Measurements from ENCODE around the gene GRM8. TPM values are rescaled to one million over a fixed set of nuclear protein-coding genes. Genes with fewer than 3 reads are reported as not detected.
A peak's percentile ranks its signal among the peaks of the same experiment; 100 is the strongest.

Gene GRM8
- total and polyA plus RNA-seq, 8 donors = 0.25 to 2.8 (median 1.3) TPM; not detected in 4

DNA sequence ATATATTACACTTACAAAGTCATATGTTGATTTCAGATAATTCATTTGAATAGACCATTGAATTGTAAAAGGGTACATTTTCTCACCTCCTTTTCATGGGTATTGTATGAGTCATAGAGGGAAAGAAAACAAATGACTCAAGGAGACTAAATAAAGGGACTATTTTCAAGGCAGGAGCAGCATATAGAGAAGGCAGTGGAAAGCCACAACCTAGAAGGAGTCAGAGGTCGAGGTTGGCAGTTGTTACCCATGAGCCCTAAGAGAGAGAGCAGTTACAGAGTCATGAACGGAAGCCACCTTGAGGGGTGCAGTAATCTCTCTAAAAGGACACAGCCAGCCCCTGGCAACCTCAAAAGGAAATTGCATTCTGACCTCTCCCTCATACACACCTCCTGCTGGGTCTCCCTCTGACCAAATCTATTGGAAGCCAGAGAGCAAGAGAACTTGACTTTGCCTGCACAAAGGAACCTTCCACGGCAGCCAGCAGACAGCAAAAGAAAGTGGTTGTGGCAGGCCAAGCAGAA, 137.9 kb downstream of the GRM8 start:
- no peak overlapping the region for H3K27ac ChIP-seq

DNA sequence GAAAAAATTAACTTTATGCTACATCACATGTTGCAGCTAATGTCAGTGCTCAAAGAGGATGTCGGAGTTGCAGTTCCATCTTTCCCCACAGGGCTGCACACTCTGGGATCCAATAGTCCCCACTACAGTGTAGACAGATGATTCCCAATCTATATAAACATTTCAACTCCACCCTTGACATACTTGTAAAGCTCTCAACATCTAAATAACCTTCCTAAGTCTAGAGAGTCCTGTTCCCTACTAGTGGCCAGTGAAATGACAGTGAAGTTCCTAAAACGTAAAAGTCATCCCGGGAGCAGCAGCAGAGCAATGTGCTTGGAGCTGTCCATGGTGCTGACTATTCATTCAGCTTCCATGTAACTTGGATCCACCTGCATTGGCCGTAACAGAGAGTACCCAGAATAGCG, 145.1 kb downstream of the GRM8 start:
- 16 to 23% (median 19%) methylated on average over 5 of the region's 5 CpGs for WGBS, 5 donors
- intact Hi-C loops (cut with DNase I; ENCODE audit: low total_unique reads) = no loop called here

More for the DNA sequence above, 137.9 kb downstream of the GRM8 start:
- no peak for DNase-seq
- WGBS, 5 donors = 26 to 48% (median 38%) methylated on average over 3 of the region's 3 CpGs
- Histone ChIP-seq H3K4me1 (no peaks in the 10 kb centered on the region), H3K4me3 (no peak overlapping the region), H3K27me3 (peaks cover 0 to 2% (median 0%) of the 10 kb centered on the region in 3 donors), H3K9me3 (no peaks in the 10 kb centered on the region), H3K36me3 (no peaks in the 10 kb centered on the region)
- TF ChIP-seq EP300 (IDR thresholded peaks at IDR 0.05) (no peak), POLR2AphosphoS5 (IDR thresholded peaks at IDR 0.05) (no peak), POLR2A (IDR thresholded peaks at IDR 0.05) (no peak)
- TF ChIP-seq, protein P1, sequence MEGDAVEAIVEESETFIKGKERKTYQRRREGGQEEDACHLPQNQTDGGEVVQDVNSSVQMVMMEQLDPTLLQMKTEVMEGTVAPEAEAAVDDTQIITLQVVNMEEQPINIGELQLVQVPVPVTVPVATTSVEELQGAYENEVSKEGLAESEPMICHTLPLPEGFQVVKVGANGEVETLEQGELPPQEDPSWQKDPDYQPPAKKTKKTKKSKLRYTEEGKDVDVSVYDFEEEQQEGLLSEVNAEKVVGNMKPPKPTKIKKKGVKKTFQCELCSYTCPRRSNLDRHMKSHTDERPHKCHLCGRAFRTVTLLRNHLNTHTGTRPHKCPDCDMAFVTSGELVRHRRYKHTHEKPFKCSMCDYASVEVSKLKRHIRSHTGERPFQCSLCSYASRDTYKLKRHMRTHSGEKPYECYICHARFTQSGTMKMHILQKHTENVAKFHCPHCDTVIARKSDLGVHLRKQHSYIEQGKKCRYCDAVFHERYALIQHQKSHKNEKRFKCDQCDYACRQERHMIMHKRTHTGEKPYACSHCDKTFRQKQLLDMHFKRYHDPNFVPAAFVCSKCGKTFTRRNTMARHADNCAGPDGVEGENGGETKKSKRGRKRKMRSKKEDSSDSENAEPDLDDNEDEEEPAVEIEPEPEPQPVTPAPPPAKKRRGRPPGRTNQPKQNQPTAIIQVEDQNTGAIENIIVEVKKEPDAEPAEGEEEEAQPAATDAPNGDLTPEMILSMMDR (IDR thresholded peaks at IDR 0.05) = no peak
- intact Hi-C loops (cut with DNase I; ENCODE audit: low total_unique reads) = no loop called here

DNA sequence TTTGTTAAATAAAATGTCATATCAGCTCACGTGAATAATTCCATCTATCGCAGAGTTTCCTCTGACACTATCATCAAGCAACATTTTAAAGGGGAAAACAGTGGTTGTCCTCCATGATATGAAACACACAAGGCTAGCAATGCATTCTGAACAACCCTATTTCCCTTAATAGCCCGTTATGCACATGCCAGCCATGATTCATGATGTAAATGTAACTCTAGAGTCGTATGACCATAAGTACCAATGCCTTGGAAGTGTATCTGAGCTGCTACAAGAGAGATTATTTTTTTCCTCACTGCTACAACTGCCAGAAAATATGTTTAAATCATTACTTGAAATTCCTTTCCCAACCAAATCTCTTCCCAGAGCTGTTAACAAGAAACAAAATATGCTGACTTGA, 159.4 kb downstream of the GRM8 start:
- Histone ChIP-seq H3K4me1 (no peaks in the 10 kb centered on the region), H3K36me3 (no peaks in the 10 kb centered on the region), H3K4me3 (no peak overlapping the region), H3K27ac (no peak overlapping the region), H3K27me3 (no peaks in the 10 kb centered on the region), H3K9me3 (no peaks in the 10 kb centered on the region)
- intact Hi-C loops (cut with DNase I; ENCODE audit: low total_unique reads) = no loop called here
- TF ChIP-seq, protein P1 (IDR thresholded peaks at IDR 0.05) = no peak
- TF ChIP-seq EP300 (IDR thresholded peaks at IDR 0.05) (no peak), POLR2AphosphoS5 (IDR thresholded peaks at IDR 0.05) (no peak), POLR2A (IDR thresholded peaks at IDR 0.05) (no peak)
- WGBS, 5 donors = 67 to 76% (median 72%) methylated on average over 4 of the region's 4 CpGs
- DNase-seq = no peak

More for the DNA sequence above, 145.1 kb downstream of the GRM8 start:
- Histone ChIP-seq H3K27ac (no peak overlapping the region), H3K9me3 (peaks cover 0 to 4% (median 3%) of the 10 kb centered on the region in 4 donors), H3K4me1 (no peaks in the 10 kb centered on the region), H3K36me3 (no peaks in the 10 kb centered on the region), H3K4me3 (no peak overlapping the region), H3K27me3 (peaks cover 0 to 2% (median 0%) of the 10 kb centered on the region in 3 donors)
- DNase-seq = peak; percentile 36 to 88
- TF ChIP-seq POLR2AphosphoS5 (IDR thresholded peaks at IDR 0.05) (no peak), EP300 (IDR thresholded peaks at IDR 0.05) (no peak), POLR2A (IDR thresholded peaks at IDR 0.05) (no peak)
- TF ChIP-seq, protein P1 (IDR thresholded peaks at IDR 0.05) = peak in 5 of 7 experiments; percentile 23 to 37 (median 30)

DNA sequence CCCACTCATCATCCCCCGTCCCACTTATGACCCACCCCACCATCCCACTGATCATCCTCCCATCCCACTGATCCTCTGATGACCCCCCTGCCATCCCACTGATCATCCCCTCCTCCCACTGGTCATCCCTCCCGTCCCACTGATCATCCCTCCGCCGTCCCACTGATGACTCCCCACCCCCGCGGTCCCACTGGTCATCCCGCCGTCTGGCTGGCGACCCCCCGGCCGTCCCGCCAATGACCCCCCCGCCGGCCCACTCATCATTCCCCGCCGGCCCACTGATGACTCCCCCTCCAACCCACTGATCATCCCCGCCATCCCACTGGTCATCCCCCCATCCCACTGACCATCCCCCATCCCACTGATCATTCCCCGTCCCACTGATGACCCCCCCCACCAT, 161.1 kb downstream of the GRM8 start:
- no peak for DNase-seq
- no peaks in the 10 kb centered on the region for H3K36me3 ChIP-seq
- no peak overlapping the region for H3K27ac ChIP-seq
- H3K27me3 ChIP-seq = no peaks in the 10 kb centered on the region
- intact Hi-C loops (cut with DNase I; ENCODE audit: low total_unique reads) = no loop called here
- H3K9me3 ChIP-seq = no peaks in the 10 kb centered on the region
- H3K4me3 ChIP-seq = no peak overlapping the region
- H3K4me1 ChIP-seq = no peaks in the 10 kb centered on the region
- 93 to 97% (median 96%) methylated on average over 12 to 18 of the region's 18 CpGs for WGBS, 5 donors
- TF ChIP-seq POLR2AphosphoS5 (IDR thresholded peaks at IDR 0.05) = no peak
- TF ChIP-seq EP300 (IDR thresholded peaks at IDR 0.05) = no peak
- TF ChIP-seq, protein P1 (IDR thresholded peaks at IDR 0.05) = no peak
- no peak for TF ChIP-seq POLR2A (IDR thresholded peaks at IDR 0.05)

Measured in stomach (tissue), 9 donors.